AG09319 (cell line): ENCODE results near the gene DEAF1.
A peak's percentile ranks its signal among the peaks of the same experiment; 100 is the strongest.

Experiments
- DNase-seq: peaks from one replicate; pipeline ENCODE4 v3.0.0-alpha.2; 2010; ENCODE audit warnings: low read depth; ENCODE audit errors: extremely low read depth
- TF ChIP-seq, protein P1 (sequence below): IDR thresholded peaks from 2 replicates; pipeline ENCODE4 v1.5.1; 2011; ENCODE audit warnings: low read depth, mild to moderate bottlenecking, inconsistent platforms, low read length, moderate library complexity

The DEAF1 gene

DNA sequence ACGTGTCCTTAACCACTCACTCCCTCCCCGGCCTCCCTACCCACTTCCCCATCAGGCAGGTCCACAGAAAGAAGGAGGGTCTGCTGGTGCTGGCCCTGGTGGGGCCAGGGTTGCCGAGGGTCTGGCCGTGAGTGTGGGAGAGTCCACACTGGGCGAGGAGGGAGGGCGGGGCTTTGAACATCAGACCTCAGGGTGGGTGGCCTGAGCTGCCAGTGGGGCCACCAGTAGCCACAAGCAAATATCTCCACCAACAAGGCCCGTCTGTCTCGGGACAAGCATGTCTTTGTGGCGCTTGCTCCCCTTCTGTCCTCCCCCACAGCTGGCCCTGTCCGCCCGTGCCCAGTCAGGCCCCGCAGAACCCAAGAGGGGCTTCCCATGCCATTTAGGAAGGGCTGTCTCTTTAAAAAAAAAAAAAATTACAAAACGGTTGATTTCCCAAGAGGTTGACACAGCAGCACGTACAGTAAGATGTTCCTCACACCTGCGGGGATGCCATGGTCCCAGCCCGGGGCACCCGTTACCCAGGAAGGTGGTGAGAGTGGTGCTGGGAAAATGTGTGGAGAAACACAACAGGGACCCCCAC, 34.6 kb upstream of the DEAF1 start:
- no peak for DNase-seq
- TF ChIP-seq, protein P1, sequence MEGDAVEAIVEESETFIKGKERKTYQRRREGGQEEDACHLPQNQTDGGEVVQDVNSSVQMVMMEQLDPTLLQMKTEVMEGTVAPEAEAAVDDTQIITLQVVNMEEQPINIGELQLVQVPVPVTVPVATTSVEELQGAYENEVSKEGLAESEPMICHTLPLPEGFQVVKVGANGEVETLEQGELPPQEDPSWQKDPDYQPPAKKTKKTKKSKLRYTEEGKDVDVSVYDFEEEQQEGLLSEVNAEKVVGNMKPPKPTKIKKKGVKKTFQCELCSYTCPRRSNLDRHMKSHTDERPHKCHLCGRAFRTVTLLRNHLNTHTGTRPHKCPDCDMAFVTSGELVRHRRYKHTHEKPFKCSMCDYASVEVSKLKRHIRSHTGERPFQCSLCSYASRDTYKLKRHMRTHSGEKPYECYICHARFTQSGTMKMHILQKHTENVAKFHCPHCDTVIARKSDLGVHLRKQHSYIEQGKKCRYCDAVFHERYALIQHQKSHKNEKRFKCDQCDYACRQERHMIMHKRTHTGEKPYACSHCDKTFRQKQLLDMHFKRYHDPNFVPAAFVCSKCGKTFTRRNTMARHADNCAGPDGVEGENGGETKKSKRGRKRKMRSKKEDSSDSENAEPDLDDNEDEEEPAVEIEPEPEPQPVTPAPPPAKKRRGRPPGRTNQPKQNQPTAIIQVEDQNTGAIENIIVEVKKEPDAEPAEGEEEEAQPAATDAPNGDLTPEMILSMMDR: no peak

DNA sequence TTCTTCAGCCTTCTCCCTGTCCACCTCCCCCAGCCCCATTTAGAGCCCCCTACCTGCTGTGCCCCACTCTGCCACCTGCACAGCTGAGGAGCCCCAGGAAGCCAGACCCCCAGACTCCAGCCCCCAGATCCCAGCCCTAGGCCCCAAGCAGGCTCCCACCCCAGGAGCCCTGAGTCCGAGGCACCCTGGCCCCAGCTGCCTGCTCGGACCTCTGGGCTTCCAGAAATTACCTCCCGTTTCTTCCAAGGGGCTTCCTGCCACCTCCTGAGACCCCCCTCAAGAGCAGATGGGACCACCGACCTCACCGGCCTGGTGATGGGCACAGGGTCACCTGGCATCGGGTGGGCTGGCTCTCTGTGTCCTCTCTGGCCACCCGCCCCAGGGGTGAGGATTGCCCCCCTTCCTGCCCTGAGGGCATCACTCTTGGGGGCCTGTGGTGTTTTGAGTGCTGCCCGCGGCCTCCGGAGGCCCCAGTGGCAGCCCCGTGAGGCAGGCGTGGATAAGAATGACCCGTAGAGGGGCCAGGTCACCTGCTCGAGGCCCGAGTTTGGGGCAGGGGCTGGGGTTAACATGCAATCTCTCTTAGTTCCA, 34.0 kb upstream of the DEAF1 start:
- no peak for DNase-seq
- TF ChIP-seq, protein P1: no peak

DNA sequence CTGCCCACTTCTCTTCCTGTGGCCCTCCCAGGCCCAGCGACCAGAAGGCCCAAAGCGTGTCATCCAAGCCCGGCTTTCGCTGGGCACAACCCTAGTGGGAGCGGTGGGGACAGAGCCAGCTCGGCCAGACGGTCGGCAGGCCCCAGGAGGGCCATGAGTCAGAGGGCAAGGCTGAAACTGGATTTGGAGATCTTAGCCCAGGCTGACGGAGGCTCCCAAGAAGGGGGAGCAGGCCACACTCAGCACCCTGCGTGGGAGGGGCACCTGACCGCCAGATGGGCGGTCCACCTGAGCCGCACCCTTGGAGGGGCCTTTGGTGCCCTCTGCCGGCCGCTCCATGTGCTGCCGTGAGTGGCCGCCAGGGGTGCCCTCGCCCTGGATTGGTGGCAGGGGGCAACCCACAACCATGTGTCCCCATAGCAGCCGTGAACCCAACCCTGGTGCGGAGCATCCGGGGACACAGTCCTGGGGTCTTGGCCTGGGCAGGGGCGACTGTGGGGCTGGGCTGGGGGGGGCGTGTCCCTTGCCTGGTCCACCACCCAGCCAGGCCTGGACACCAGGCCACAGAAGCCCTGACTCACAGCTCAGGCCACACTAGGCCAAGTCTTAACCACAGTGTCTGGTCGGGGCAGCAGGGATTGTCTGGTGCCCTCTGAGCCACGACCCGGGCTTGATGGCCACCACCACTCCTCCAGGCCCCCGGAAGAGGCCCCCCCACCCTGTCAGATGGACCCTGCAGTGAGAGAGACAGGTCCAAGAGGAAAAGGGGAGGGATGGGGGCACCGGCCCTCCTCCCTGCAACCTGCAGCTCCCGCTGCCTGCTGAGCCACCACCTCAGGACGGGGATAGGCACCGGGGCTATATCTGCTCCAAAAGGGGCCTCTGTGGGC, 33.1 kb upstream of the DEAF1 start:
- DNase-seq: peak; percentile 72
- TF ChIP-seq, protein P1: peak; percentile 100

DNA sequence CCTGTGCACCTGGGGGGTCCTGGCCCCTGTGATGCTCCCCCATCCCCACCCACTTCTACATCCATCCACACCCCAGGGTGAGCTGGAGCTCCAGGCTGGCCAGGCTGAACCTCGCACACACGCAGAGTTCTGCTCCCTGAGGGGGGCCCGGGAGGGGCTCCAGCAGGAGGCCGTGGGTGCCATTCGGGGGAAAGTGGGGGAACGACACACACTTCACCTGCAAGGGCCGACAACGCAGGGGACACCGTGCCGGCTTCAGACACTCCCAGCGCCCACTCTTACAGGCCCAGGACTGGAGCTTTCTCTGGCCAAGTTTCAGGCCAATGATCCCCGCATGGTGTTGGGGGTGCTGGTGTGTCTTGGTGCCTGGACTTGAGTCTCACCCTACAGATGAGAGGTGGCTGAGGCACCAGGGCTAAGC, 32.3 kb upstream of the DEAF1 start:
- no peak for DNase-seq
- TF ChIP-seq, protein P1: no peak

DNA sequence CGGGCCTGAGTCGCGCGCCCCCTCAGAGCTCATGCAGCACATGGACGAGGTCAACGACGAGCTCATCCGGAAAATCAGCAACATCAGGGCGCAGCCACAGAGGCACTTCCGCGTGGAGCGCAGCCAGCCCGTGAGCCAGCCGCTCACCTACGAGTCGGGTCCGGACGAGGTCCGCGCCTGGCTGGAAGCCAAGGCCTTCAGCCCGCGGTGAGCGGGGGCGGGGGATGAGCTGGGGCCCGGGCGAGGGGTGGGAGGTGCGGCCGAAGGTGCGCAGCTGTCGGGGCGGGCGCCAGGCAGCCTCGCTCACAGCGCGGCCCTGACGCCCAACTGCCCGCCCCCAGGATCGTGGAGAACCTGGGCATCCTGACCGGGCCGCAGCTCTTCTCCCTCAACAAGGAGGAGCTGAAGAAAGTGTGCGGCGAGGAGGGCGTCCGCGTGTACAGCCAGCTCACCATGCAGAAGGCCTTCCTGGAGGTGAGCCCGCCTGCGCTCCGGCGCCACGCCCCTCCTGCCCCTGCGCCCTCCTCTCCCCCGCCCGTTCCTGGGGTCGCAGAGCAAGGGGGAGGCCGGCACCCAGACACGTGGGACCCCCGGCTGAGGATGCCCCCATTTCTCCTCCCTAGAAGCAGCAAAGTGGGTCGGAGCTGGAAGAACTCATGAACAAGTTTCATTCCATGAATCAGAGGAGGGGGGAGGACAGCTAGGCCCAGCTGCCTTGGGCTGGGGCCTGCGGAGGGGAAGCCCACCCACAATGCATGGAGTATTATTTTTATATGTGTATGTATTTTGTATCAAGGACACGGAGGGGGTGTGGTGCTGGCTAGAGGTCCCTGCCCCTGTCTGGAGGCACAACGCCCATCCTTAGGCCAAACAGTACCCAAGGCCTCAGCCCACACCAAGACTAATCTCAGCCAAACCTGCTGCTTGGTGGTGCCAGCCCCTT, 31.5 kb upstream of the DEAF1 start:
- TF ChIP-seq, protein P1: no peak
- no peak for DNase-seq

DNA sequence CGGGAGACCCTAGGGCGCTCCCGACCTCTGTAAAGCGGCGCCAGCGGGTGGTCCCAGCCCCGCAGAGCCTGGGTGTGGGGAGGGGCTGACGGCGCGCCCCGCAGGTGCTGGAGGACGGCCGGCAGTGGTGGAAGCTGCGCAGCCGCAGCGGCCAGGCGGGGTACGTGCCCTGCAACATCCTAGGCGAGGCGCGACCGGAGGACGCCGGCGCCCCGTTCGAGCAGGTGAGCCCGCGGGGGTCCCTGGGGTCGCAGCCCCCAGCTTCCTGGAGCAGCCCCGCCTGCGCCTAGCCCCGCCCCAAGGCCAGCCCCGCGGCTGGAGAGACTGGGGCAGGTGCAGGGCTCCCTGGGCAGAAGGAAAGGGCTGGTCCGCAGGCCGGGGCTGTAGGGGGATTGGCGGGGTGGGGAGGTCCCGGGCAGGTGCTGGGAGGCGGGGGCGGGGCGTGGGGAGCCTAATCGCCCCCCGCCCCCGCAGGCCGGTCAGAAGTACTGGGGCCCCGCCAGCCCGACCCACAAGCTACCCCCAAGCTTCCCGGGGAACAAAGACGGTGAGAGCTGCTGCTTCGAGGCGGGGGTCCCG, 30.7 kb upstream of the DEAF1 start:
- DNase-seq: no peak
- TF ChIP-seq, protein P1: no peak
